GM23338 (cell line): ENCODE measurements around the gene EGFR. TPM values are rescaled to one million over a fixed set of nuclear protein-coding genes. Genes with fewer than 3 reads are reported as not detected.
A peak's percentile ranks its signal among the peaks of the same experiment; 100 is the strongest.

Source experiments
- ATAC-seq: fragments of 200-7000 bp; cut with Tn5 transposase; 3 replicates; pipeline ENCODE4 v1.9.1; 2020
- DNase-seq: peaks from one replicate; pipeline ENCODE4 v3.0.0-alpha.2; 2015; ENCODE audit warnings: low spot score
- H2AFZ ChIP-seq: fragments of 200-600 bp; sonication (generic); 2 replicates; pipeline ENCODE4 v1.8.0; 2016; ENCODE audit warnings: antibody characterized with exemption, mild to moderate bottlenecking, moderate library complexity
- H3F3A ChIP-seq: fragments of 200-600 bp; sonication (generic); replicated peaks from 2 replicates; pipeline ENCODE4 v1.8.0; 2017; ENCODE audit warnings: antibody characterized with exemption, mixed run types, low read depth
- H3K27ac ChIP-seq: fragments of 200-600 bp; sonication (generic); 2 replicates; pipeline ENCODE4 v1.6.1; 2016; ENCODE audit warnings: low read depth
- H3K27me3 ChIP-seq: fragments of 200-600 bp; sonication (generic); 2 replicates; pipeline ENCODE4 v1.8.0; 2016; ENCODE audit warnings: mild to moderate bottlenecking, mixed run types, moderate library complexity; ENCODE audit not compliant: insufficient read depth
- H3K36me3 ChIP-seq: fragments of 200-600 bp; sonication (generic); 2 replicates; pipeline ENCODE4 v1.8.0; 2016; ENCODE audit warnings: mild to moderate bottlenecking; ENCODE audit not compliant: insufficient read depth
- H3K4me1 ChIP-seq: fragments of 200-600 bp; sonication (generic); 2 replicates; pipeline ENCODE4 v1.8.0; 2016; ENCODE audit warnings: mild to moderate bottlenecking, moderate library complexity; ENCODE audit not compliant: insufficient read depth
- H3K4me2 ChIP-seq: fragments of 200-600 bp; sonication (generic); 2 replicates; pipeline ENCODE4 v1.7.1; 2017; ENCODE audit warnings: mixed run types
- H3K4me3 ChIP-seq: fragments of 200-600 bp; sonication (generic); 2 replicates; pipeline ENCODE4 v1.6.1; 2016; ENCODE audit warnings: mixed run types
- H3K79me2 ChIP-seq: fragments of 200-600 bp; sonication (generic); replicated peaks from 2 replicates; pipeline ENCODE4 v1.8.0; 2017; ENCODE audit warnings: mild to moderate bottlenecking; ENCODE audit not compliant: insufficient read depth
- H3K9me2 ChIP-seq: fragments of 200-600 bp; sonication (generic); 2 replicates; pipeline ENCODE4 v1.8.0; 2017; ENCODE audit not compliant: insufficient read depth
- H4K20me1 ChIP-seq: fragments of 200-600 bp; sonication (generic); replicated peaks from 2 replicates; pipeline ENCODE4 v1.8.0; 2017; ENCODE audit warnings: mild to moderate bottlenecking; ENCODE audit not compliant: insufficient read depth
- H3K27ac Mint-ChIP-seq: 2 replicates; pipeline ENCODE4 v1.8.0; 2020; ENCODE audit warnings: inconsistent platforms, mild to moderate bottlenecking, moderate library complexity, mixed read lengths
- H3K27me3 Mint-ChIP-seq: 3 replicates; pipeline ENCODE4 v1.8.0; 2022; ENCODE audit warnings: low read depth, mild to moderate bottlenecking, moderate library complexity, mixed read lengths, inconsistent platforms; ENCODE audit not compliant: insufficient read depth, poor library complexity
- H3K36me3 Mint-ChIP-seq: 3 replicates; pipeline ENCODE4 v1.8.0; 2021; ENCODE audit warnings: low read depth, mild to moderate bottlenecking, inconsistent platforms, moderate library complexity, mixed read lengths
- H3K4me1 Mint-ChIP-seq: 3 replicates; pipeline ENCODE4 v1.8.0; 2020; ENCODE audit warnings: mild to moderate bottlenecking, inconsistent platforms, mixed read lengths
- H3K4me3 Mint-ChIP-seq: 3 replicates; pipeline ENCODE4 v1.8.0; 2021; ENCODE audit warnings: moderate library complexity, mild to moderate bottlenecking, inconsistent platforms, mixed read lengths
- H3K9me3 Mint-ChIP-seq: 3 replicates; pipeline ENCODE4 v1.8.0; 2020; ENCODE audit warnings: moderate library complexity, mild to moderate bottlenecking, inconsistent platforms, mixed read lengths
- CREB1 ChIP-seq: fragments of 250-450 bp; sonication (Bioruptor Pico); IDR thresholded peaks from 2 replicates; pipeline ENCODE4 v1.5.0; 2020; ENCODE audit warnings: low read depth, mild to moderate bottlenecking, moderate library complexity
- CTCF ChIP-seq, 2 experiments: fragments of 200-600 bp in 1 of 2; sonication (generic) in 1 of 2; conservative IDR thresholded peaks; 2 replicates each; pipeline versions ENCODE4 v1.5.1 to v1.6.1; 2016 to 2017; ENCODE audit warnings: antibody characterized with exemption in 2 of 2, low read depth in 2 of 2, mild to moderate bottlenecking in 2 of 2, moderate library complexity in 1 of 2
- EZH2 ChIP-seq: fragments of 200-600 bp; sonication (generic); IDR thresholded peaks from one replicate; pipeline ENCODE4 v1.8.0; 2017; ENCODE audit warnings: antibody characterized with exemption, mild to moderate bottlenecking, low read depth; ENCODE audit not compliant: unreplicated experiment
- EZH2phosphoT487 ChIP-seq: fragments of 200-600 bp; sonication (generic); IDR thresholded peaks from one replicate; pipeline ENCODE4 v1.8.1; 2018; ENCODE audit warnings: antibody characterized with exemption; ENCODE audit not compliant: unreplicated experiment
- JUNB ChIP-seq: IDR thresholded peaks from one replicate; pipeline ENCODE4 v1.6.1; 2016; ENCODE audit warnings: antibody characterized with exemption; ENCODE audit not compliant: unreplicated experiment
- NANOG ChIP-seq: IDR thresholded peaks from 2 replicates; pipeline ENCODE4 v1.6.1; 2016; ENCODE audit warnings: antibody characterized with exemption, borderline replicate concordance
- POLR2AphosphoS5 ChIP-seq: IDR thresholded peaks from 2 replicates; pipeline ENCODE4 v1.6.1; 2016; ENCODE audit warnings: antibody characterized with exemption, low read depth
- STAT1 ChIP-seq: IDR thresholded peaks from one replicate; pipeline ENCODE4 v1.6.1; 2016; ENCODE audit warnings: antibody characterized with exemption; ENCODE audit not compliant: unreplicated experiment
- ZNF114 ChIP-seq: fragments of 250-450 bp; sonication (Bioruptor Pico); IDR thresholded peaks from 2 replicates; pipeline ENCODE4 v1.5.0; 2020; ENCODE audit warnings: mild to moderate bottlenecking, moderate library complexity
- ZNF331 ChIP-seq: fragments of 250-450 bp; sonication (Bioruptor Pico); IDR thresholded peaks from 2 replicates; pipeline ENCODE4 v1.5.0; 2020; ENCODE audit warnings: low read depth, mild to moderate bottlenecking, moderate library complexity
- ZNF462 ChIP-seq: fragments of 250-450 bp; sonication (Bioruptor Pico); IDR thresholded peaks from 2 replicates; pipeline ENCODE4 v1.5.0; 2020; ENCODE audit warnings: mild to moderate bottlenecking, moderate library complexity
- polyA plus RNA-seq: library from polyadenylated mRNA; unstranded; fragments of >200 nt; fragmentation: Nextera tagmentation; extraction: Ambion mirVana; gene quantifications from 2 replicates; pipeline ENCODE4 v1.2.1, GENCODE V29; 2016
- total RNA-seq: library from RNA; depleted of rRNA; stranded (reverse); fragments of >200 nt; shearing (Covaris generic); gene quantifications from 2 replicates; pipeline ENCODE4 v1.2.3, GENCODE V29; 2014

The EGFR gene
- total and polyA plus RNA-seq, 2 experiments from 2014 or later = 1.5 to 4.5 TPM

- H3K9me2 ChIP-seq = no peaks in the 10 kb centered on the region
- no peaks in the 10 kb centered on the region for H4K20me1 ChIP-seq
- no peaks in the 10 kb centered on the region for H3K4me1 ChIP-seq
- H2AFZ ChIP-seq = peak overlapping the region; percentile 75; the same call in 1 of the 2 replicates
- ATAC-seq (peak; percentile 87), DNase-seq (peak; percentile 40)
- no peak overlapping the region for H3K4me2 ChIP-seq
- no peaks in the 10 kb centered on the region for H3F3A ChIP-seq
- no peak for TF ChIP-seq EZH2phosphoT487
- TF ChIP-seq JUNB = no peak
- no peak for TF ChIP-seq CTCF (conservative IDR thresholded peaks at IDR 0.05; ENCODE audit: low read depth in 2 of 2)
- no peak for TF ChIP-seq STAT1
- Mint-ChIP-seq H3K4me3 (no peak overlapping the region), H3K9me3 (0 out of 3 replicates have a peak, but pooled peaks cover 3% of the 10 kb centered on the region), H3K36me3 (no peaks in the 10 kb centered on the region), H3K27ac (no peak overlapping the region), H3K27me3 (no peaks in the 10 kb centered on the region), H3K4me1 (peaks cover 9% of the 10 kb centered on the region)
- no peak overlapping the region; the same call in 1 of the 2 replicates for H3K27ac ChIP-seq
- no peaks in the 10 kb centered on the region for H3K79me2 ChIP-seq
- H3K4me3 ChIP-seq = no peak overlapping the region
- no peaks in the 10 kb centered on the region for H3K36me3 ChIP-seq
- H3K27me3 ChIP-seq = no peaks in the 10 kb centered on the region
Measured at GRCh38 chr7:54978364-54979116, 40.3 kb upstream of the EGFR start.

- no peak overlapping the region for H3K4me3 Mint-ChIP-seq
- no peaks in the 10 kb centered on the region for H3K27me3 Mint-ChIP-seq
- Histone ChIP-seq H3F3A (no peaks in the 10 kb centered on the region), H3K27me3 (no peaks in the 10 kb centered on the region), H3K79me2 (no peaks in the 10 kb centered on the region), H2AFZ (no peak overlapping the region), H4K20me1 (no peaks in the 10 kb centered on the region), H3K36me3 (no peaks in the 10 kb centered on the region), H3K4me1 (no peaks in the 10 kb centered on the region), H3K4me3 (no peak overlapping the region), H3K27ac (no peak overlapping the region), H3K9me2 (no peaks in the 10 kb centered on the region), H3K4me2 (no peak overlapping the region)
- no peak overlapping the region for H3K27ac Mint-ChIP-seq
- H3K4me1 Mint-ChIP-seq = peaks cover 9% of the 10 kb centered on the region
- ATAC-seq = peak; percentile 23; the same call in 1 of the 3 replicates
- H3K9me3 Mint-ChIP-seq = no peaks in the 10 kb centered on the region
- TF ChIP-seq CREB1 (CRISPR knock-in tag) (no peak), ZNF114 (no peak), ZNF331 (CRISPR knock-in tag) (no peak), NANOG (no peak), POLR2AphosphoS5 (no peak), ZNF462 (CRISPR knock-in tag) (no peak), EZH2 (no peak), JUNB (no peak), STAT1 (no peak)
- no peak for DNase-seq
- no peaks in the 10 kb centered on the region for H3K36me3 Mint-ChIP-seq
Measured at GRCh38 chr7:54980521-54980920, 38.3 kb upstream of the EGFR start.
